ENCODE results near the gene CHD2.

The CHD2 gene

GRCh38 chr15:92904722-92905571 is 4.8 kb downstream of the CHD2 start:
- Histone ChIP-seq H3K27me3 (ENCODE audit: low read depth) (no peaks in the 10 kb centered on the region), H3K9me3 (no peaks in the 10 kb centered on the region), H3K36me3 (replicated peaks) (peaks cover 5% of the 10 kb centered on the region), H3K4me1 (peaks cover 45% of the 10 kb centered on the region), H3K4me3 (peak overlapping the region; percentile 44)
- peak in 1 of 2 experiments; percentile 2 for DNase-seq (ENCODE audit: low spot score in 2 of 2)
- in situ Hi-C loops (cut with MboI; ENCODE audit: low sequenced_read_pairs): no loop called here

GRCh38 chr15:92906020-92906419 is 5.9 kb downstream of the CHD2 start:
- DNase-seq (ENCODE audit: low spot score in 2 of 2): peak in 1 of 2 experiments; percentile 3
- H3K9me3 ChIP-seq: no peaks in the 10 kb centered on the region
- peak overlapping the region; percentile 3 for H3K4me3 ChIP-seq
- peaks cover 53% of the 10 kb centered on the region for H3K4me1 ChIP-seq
- H3K36me3 ChIP-seq (replicated peaks): peaks cover 10% of the 10 kb centered on the region
- no peaks in the 10 kb centered on the region for H3K27me3 ChIP-seq (ENCODE audit: low read depth)
- in situ Hi-C loops (cut with MboI; ENCODE audit: low sequenced_read_pairs): no loop called here

DNA sequence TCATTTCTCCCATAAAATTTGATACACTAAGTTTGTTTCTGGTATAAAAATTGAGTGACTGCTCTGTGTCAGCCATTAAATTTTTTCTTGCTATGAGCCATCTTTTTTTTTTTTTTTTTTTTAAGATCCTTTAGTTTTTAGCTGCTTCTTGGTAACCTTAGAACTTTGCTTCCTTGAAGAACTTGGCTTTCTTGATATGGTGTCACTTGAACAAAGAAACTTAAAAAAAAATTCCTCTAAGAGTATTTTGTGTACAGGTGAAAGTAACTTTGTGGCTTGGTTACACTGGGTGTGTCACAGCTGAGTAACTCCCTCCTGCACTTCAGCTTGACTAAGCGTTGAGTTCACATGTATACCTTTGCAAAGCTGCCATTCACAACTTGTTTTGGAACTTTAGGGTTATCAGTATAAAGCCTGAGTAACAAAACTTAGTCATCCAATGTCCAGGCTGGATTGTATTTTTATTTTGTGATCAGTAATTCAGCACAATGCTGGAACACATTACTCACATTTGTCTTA is 6.5 kb downstream of the CHD2 start:
- in situ Hi-C loops (cut with MboI; ENCODE audit: low sequenced_read_pairs): no loop called here
- Histone ChIP-seq H3K36me3 (replicated peaks) (peaks cover 8% of the 10 kb centered on the region), H3K9me3 (no peaks in the 10 kb centered on the region), H3K27me3 (ENCODE audit: low read depth) (no peaks in the 10 kb centered on the region), H3K4me1 (peaks cover 57% of the 10 kb centered on the region), H3K4me3 (no peak overlapping the region)
- peak in 1 of 2 experiments; percentile 2 for DNase-seq (ENCODE audit: low spot score in 2 of 2)

DNA sequence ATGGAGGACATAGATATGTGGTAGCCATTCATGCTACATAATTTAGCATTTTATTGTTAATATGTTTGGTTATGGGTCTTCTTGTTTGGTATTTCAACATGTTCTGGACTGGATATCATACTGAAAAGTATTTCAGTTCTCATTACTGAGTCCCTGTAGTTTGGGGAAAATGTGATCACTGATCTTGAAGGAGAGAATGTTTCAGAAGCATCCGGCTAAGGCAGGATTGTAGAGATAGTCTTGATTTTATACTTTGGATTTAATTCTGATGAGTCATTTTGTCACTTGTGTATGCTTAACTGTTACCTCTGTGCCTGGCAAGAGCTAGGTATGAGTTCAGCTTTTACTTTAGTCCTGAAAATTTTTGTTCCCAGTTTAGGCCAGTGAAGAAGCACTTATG is 7.1 kb downstream of the CHD2 start:
- Histone ChIP-seq H3K36me3 (replicated peaks) (peaks cover 8% of the 10 kb centered on the region), H3K27me3 (ENCODE audit: low read depth) (no peaks in the 10 kb centered on the region), H3K4me1 (peaks cover 64% of the 10 kb centered on the region), H3K9me3 (no peaks in the 10 kb centered on the region), H3K4me3 (no peak overlapping the region)
- in situ Hi-C loops (cut with MboI; ENCODE audit: low sequenced_read_pairs): no loop called here
- peak in 1 of 2 experiments; percentile 2 for DNase-seq (ENCODE audit: low spot score in 2 of 2)

DNA sequence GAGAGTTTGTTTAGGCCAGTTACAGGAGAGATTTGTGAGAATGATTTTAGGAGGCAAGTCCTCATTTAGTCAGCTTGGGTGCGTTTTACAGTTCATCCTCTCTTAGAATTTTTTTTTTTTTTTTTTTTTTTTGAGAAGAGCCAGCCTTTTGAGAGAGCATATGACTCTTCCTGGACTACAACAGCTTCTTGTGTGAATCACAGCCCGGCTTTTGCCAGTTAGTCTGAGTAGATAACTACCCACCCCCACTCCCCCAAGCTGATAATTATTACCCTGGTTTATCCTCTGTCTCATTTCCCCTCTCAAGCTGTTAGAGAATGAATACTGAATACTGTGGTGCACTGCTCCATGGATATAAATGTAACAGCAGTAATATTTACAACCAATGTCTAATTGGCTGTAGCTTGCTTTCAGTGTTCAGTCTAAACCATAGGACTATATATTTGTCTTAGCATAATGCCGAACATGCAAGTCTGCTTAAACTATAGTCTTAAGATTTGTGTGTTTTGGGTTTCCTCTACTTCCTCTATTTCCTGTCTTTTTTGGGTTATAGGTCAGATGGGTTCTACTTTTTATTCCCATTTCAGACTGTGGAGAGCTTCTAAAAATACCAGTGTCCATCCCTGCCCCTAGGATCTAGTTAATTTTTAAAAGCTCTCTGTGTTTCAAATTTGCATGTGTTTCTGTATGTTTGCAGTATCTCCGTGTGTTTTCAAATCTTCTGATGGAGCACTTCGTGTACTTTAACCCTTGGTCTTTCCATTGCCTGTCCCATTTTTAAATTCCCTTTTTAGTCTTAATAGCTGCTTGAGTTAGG is 8.0 kb downstream of the CHD2 start:
- no peak overlapping the region for H3K4me3 ChIP-seq
- no peaks in the 10 kb centered on the region for H3K9me3 ChIP-seq
- in situ Hi-C loops (cut with MboI; ENCODE audit: low sequenced_read_pairs): no loop called here
- H3K4me1 ChIP-seq: peaks cover 70% of the 10 kb centered on the region
- no peaks in the 10 kb centered on the region for H3K27me3 ChIP-seq (ENCODE audit: low read depth)
- DNase-seq (ENCODE audit: low spot score in 2 of 2): peak in 1 of 2 experiments; percentile 2
- peaks cover 8% of the 10 kb centered on the region for H3K36me3 ChIP-seq (replicated peaks)

GRCh38 chr15:92908713-92909057 is 8.6 kb downstream of the CHD2 start:
- peaks cover 8% of the 10 kb centered on the region for H3K36me3 ChIP-seq (replicated peaks)
- peak in 1 of 2 experiments; percentile 17 for DNase-seq (ENCODE audit: low spot score in 2 of 2)
- no peaks in the 10 kb centered on the region for H3K27me3 ChIP-seq (ENCODE audit: low read depth)
- in situ Hi-C loops (cut with MboI; ENCODE audit: low sequenced_read_pairs): no loop called here
- no peaks in the 10 kb centered on the region for H3K9me3 ChIP-seq
- no peak overlapping the region for H3K4me3 ChIP-seq
- peaks cover 76% of the 10 kb centered on the region for H3K4me1 ChIP-seq

DNA sequence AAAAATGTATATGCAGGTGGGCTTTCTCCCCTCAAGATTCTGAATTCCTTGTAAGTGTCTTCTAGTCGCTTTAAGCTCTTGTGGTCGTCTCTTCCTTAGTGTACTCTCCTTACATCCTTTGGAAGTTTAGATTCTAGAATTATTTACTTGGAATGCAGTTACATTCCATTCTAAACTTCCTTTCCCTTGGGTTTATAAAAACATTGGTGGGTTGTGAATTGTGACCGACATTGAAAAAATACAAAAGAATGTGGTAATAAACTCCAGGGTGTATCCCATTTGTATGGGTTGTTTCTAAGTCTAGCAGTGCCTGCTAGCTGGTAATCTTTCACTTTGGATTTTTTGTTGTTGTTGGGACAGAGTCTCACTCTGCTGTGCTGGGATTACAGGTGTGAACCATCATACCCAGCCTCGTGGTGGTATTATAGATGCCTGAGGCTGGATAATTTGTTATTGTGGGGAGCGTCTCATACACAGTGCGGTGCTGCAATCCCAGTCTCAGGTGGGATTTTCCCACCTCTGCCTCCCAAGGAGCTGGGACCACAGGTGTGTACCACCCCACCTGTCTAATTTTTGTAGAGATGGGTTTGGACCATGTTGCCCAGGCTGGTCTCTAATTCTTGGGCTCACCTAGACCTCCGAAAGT is 9.1 kb downstream of the CHD2 start:
- H3K27me3 ChIP-seq (ENCODE audit: low read depth): no peaks in the 10 kb centered on the region
- in situ Hi-C loops (cut with MboI; ENCODE audit: low sequenced_read_pairs): no loop called here
- H3K36me3 ChIP-seq (replicated peaks): peaks cover 8% of the 10 kb centered on the region
- no peaks in the 10 kb centered on the region for H3K9me3 ChIP-seq
- H3K4me3 ChIP-seq: no peak overlapping the region
- peak in 1 of 2 experiments; percentile 53 for DNase-seq (ENCODE audit: low spot score in 2 of 2)
- H3K4me1 ChIP-seq: peaks cover 81% of the 10 kb centered on the region

DNA sequence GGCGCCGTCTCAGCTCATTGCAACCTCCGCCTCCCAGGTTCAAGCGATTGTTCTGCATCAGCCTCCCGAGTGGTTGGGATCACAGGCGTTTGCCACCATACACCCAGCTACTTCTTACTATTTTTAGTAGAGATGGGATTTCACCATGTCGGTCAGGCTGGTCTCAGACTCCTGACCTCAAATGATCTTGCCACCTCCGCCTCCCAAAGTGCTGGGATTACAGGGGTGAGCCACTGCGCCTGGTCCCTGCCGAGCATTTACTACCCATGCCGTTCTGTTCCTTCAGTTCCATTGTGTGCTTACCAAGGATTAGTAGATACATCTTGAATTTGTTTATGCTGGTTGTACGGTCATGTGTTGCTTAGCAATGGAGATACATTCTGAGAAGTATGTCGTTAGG is 10.3 kb downstream of the CHD2 start:
- Histone ChIP-seq H3K36me3 (replicated peaks) (peaks cover 8% of the 10 kb centered on the region), H3K9me3 (no peaks in the 10 kb centered on the region), H3K27me3 (ENCODE audit: low read depth) (no peaks in the 10 kb centered on the region), H3K4me3 (no peak overlapping the region), H3K4me1 (peaks cover 86% of the 10 kb centered on the region)
- in situ Hi-C loops (cut with MboI; ENCODE audit: low sequenced_read_pairs): loop anchor here (10.0 kb wide), 1 partner anchor 106 kb away; no protein-coding TSS in a partner anchor
- DNase-seq (ENCODE audit: low spot score in 2 of 2): peak; percentile 8 to 28

DNA sequence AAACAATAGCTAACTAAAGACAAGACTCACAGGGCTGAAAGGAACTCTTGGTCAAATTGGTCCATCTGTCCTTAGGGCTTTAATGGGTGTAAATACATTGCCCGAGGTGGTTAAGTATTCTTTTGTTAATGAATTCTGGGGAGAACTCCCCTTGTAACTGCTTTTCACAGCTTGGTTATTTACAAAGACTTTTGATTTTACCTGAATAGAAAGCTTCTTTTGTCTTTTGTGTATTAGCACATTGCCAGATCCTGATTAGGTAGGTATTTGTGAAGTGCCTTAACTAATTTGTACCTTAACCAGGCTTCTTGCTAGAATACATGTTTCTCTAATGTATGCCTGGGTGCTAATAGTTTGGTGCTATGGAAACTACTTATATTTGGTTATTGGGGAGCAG is 14.0 kb downstream of the CHD2 start:
- Histone ChIP-seq H3K4me1 (peaks cover 67% of the 10 kb centered on the region), H3K36me3 (replicated peaks) (peaks cover 15% of the 10 kb centered on the region), H3K4me3 (no peak overlapping the region), H3K27me3 (ENCODE audit: low read depth) (no peaks in the 10 kb centered on the region), H3K9me3 (no peaks in the 10 kb centered on the region)
- DNase-seq (ENCODE audit: low spot score in 2 of 2): peak; percentile 30 to 87
- in situ Hi-C loops (cut with MboI; ENCODE audit: low sequenced_read_pairs): loop anchor here (10.0 kb wide), 1 partner anchor 109 kb away; no protein-coding TSS in a partner anchor

GRCh38 chr15:92914768-92915221 is 14.7 kb downstream of the CHD2 start:
- Histone ChIP-seq H3K4me3 (no peak overlapping the region), H3K4me1 (peaks cover 64% of the 10 kb centered on the region), H3K9me3 (no peaks in the 10 kb centered on the region), H3K36me3 (replicated peaks) (peaks cover 18% of the 10 kb centered on the region), H3K27me3 (ENCODE audit: low read depth) (no peaks in the 10 kb centered on the region)
- no peak for DNase-seq (ENCODE audit: low spot score in 2 of 2)
- in situ Hi-C loops (cut with MboI; ENCODE audit: low sequenced_read_pairs): loop anchor here (10.0 kb wide), 1 partner anchor 110 kb away; no protein-coding TSS in a partner anchor

GRCh38 chr15:92915766-92916435 is 15.8 kb downstream of the CHD2 start:
- H3K4me1 ChIP-seq: peaks cover 65% of the 10 kb centered on the region
- H3K36me3 ChIP-seq (replicated peaks): peaks cover 17% of the 10 kb centered on the region
- H3K4me3 ChIP-seq: no peak overlapping the region
- H3K27me3 ChIP-seq (ENCODE audit: low read depth): no peaks in the 10 kb centered on the region
- in situ Hi-C loops (cut with MboI; ENCODE audit: low sequenced_read_pairs): loop anchor here (10.0 kb wide), 1 partner anchor 111 kb away; no protein-coding TSS in a partner anchor
- H3K9me3 ChIP-seq: no peaks in the 10 kb centered on the region
- DNase-seq (ENCODE audit: low spot score in 2 of 2): no peak

GRCh38 chr15:92917598-92918407 is 17.7 kb downstream of the CHD2 start:
- no peak overlapping the region for H3K4me3 ChIP-seq
- DNase-seq (ENCODE audit: low spot score in 2 of 2): peak; percentile 88 to 96
- in situ Hi-C loops (cut with MboI; ENCODE audit: low sequenced_read_pairs): loop anchor here (10.0 kb wide), 1 partner anchor 113 kb away; no protein-coding TSS in a partner anchor
- no peaks in the 10 kb centered on the region for H3K9me3 ChIP-seq
- H3K36me3 ChIP-seq (replicated peaks): peaks cover 22% of the 10 kb centered on the region
- no peaks in the 10 kb centered on the region for H3K27me3 ChIP-seq (ENCODE audit: low read depth)
- peaks cover 56% of the 10 kb centered on the region for H3K4me1 ChIP-seq
